GM19438 (cell line): Measurements from ENCODE around the gene CAMK4.
"Not testable (repeated sequence)": the region's sequence is repeated elsewhere in the genome, so short reads cannot be mapped to it uniquely, and the experiment has no call there.

Experiments used
- ATAC-seq: cut with Tn5 transposase; IDR thresholded peaks from one replicate; pipeline ENCODE4 v1.9.1; 2021; ENCODE audit warnings: low read depth; ENCODE audit not compliant: unreplicated experiment

The CAMK4 gene

GRCh38 chr5:111408817-111409216, 184.6 kb downstream of the CAMK4 start:
- ATAC-seq, result no peak

GRCh38 chr5:111409266-111409665, 185.1 kb downstream of the CAMK4 start:
- ATAC-seq, result not testable (repeated sequence)

GRCh38 chr5:111410067-111410466, 185.9 kb downstream of the CAMK4 start:
- ATAC-seq, result not testable (repeated sequence)

- no peak for ATAC-seq
Observed at GRCh38 chr5:111411301-111411700, 187.1 kb downstream of the CAMK4 start.

- ATAC-seq, result no peak
Observed at GRCh38 chr5:111412593-111412992, 188.4 kb downstream of the CAMK4 start.

- ATAC-seq, result no peak
Observed at GRCh38 chr5:111415053-111415452, 190.9 kb downstream of the CAMK4 start.

GRCh38 chr5:111422245-111422644, 198.1 kb downstream of the CAMK4 start:
- no peak for ATAC-seq

GRCh38 chr5:111422747-111423720, 198.8 kb downstream of the CAMK4 start:
- ATAC-seq, result no peak

- no peak for ATAC-seq
Observed at GRCh38 chr5:111425205-111425604, 201.0 kb downstream of the CAMK4 start.

GRCh38 chr5:111427762-111428161, 203.6 kb downstream of the CAMK4 start:
- ATAC-seq, result no peak

GRCh38 chr5:111432883-111433536, 208.8 kb downstream of the CAMK4 start:
- ATAC-seq, result no peak

- ATAC-seq, result no peak
Observed at GRCh38 chr5:111434800-111435199, 210.6 kb downstream of the CAMK4 start.

- no peak for ATAC-seq
Observed at GRCh38 chr5:111439473-111440075, 215.4 kb downstream of the CAMK4 start.

- no peak for ATAC-seq
Observed at GRCh38 chr5:111447099-111447498, 222.9 kb downstream of the CAMK4 start.

GRCh38 chr5:111447822-111448221, 223.6 kb downstream of the CAMK4 start:
- ATAC-seq, result no peak

- ATAC-seq, result no peak
Observed at GRCh38 chr5:111453295-111453694, 229.1 kb downstream of the CAMK4 start.

- ATAC-seq, result no peak
Observed at GRCh38 chr5:111453747-111454146, 229.6 kb downstream of the CAMK4 start.

GRCh38 chr5:111454198-111454622, 230.0 kb downstream of the CAMK4 start:
- ATAC-seq, result no peak

GRCh38 chr5:111454776-111455175, 230.6 kb downstream of the CAMK4 start:
- ATAC-seq, result no peak

- ATAC-seq, result no peak
Observed at GRCh38 chr5:111461255-111461671, 237.1 kb downstream of the CAMK4 start.

GRCh38 chr5:111461934-111462333, 237.8 kb downstream of the CAMK4 start:
- ATAC-seq, result no peak
